Liver (tissue), 9 donors: ENCODE data around the gene ZNF213. TPM values are rescaled to one million over a fixed set of nuclear protein-coding genes. Genes with fewer than 3 reads are reported as not detected.

ENCODE experiments used
- DNase-seq: peaks from one replicate; pipeline ENCODE4 v3.0.0-alpha.2; 2017; ENCODE audit warnings: low spot score
- H3K27ac ChIP-seq, 2 donors: one replicate each; pipeline ENCODE4 v1.7.0; 2013; ENCODE audit warnings: inconsistent platforms in 2 of 2, low read length in 2 of 2, control low read depth in 1 of 2, low read depth in 1 of 2, mild to moderate bottlenecking in 1 of 2
- H3K27me3 ChIP-seq, 4 donors: one replicate each; pipeline versions ENCODE4 v1.6.1 to v1.7.0; 2013; ENCODE audit warnings: low read length in 3 of 4, inconsistent platforms in 1 of 4, mild to moderate bottlenecking in 1 of 4, moderate library complexity in 1 of 4; ENCODE audit not compliant: control insufficient read depth in 4 of 4, insufficient read depth in 4 of 4
- H3K36me3 ChIP-seq, 4 donors: one replicate each; pipeline versions ENCODE4 v1.6.1 to v1.7.0; 2013; ENCODE audit warnings: low read length in 3 of 4, mild to moderate bottlenecking in 3 of 4, low read depth in 1 of 4, moderate library complexity in 1 of 4; ENCODE audit not compliant: control insufficient read depth in 4 of 4, insufficient read depth in 3 of 4
- H3K4me1 ChIP-seq, 4 donors: one replicate each; pipeline versions ENCODE4 v1.6.1 to v1.7.0; 2013; ENCODE audit warnings: low read length in 3 of 4, mild to moderate bottlenecking in 3 of 4, moderate library complexity in 1 of 4; ENCODE audit not compliant: control insufficient read depth in 4 of 4, insufficient read depth in 4 of 4
- H3K4me3 ChIP-seq, 3 donors: one replicate each; pipeline versions ENCODE4 v1.6.1 to v1.7.0; 2013; ENCODE audit warnings: low read length in 3 of 3, control low read depth in 1 of 3, low read depth in 1 of 3, mild to moderate bottlenecking in 1 of 3
- H3K9ac ChIP-seq, 2 donors: one replicate each; pipeline ENCODE4 v1.7.0; 2013; ENCODE audit warnings: low read length in 2 of 2, mild to moderate bottlenecking in 2 of 2, moderate library complexity in 2 of 2, control low read depth in 1 of 2, low read depth in 1 of 2
- H3K9me3 ChIP-seq, 4 donors: one replicate each; pipeline versions ENCODE4 v1.6.1 to v1.7.0; 2013; ENCODE audit warnings: low read length in 3 of 4; ENCODE audit not compliant: control insufficient read depth in 4 of 4
- ATF3 ChIP-seq: IDR thresholded peaks from 2 replicates; pipeline ENCODE4 v1.6.1; 2016; ENCODE audit warnings: antibody characterized with exemption
- CTCF ChIP-seq: fragments of 150-350 bp; IDR thresholded peaks from 2 replicates; pipeline ENCODE4 v1.5.1; 2017; ENCODE audit warnings: improper control_type of control experiment, low read depth, low read length; ENCODE audit not compliant: missing input control
- EGR1 ChIP-seq, 2 donors: IDR thresholded peaks; 2 replicates each; pipeline ENCODE4 v1.6.1; 2016 to 2018; ENCODE audit warnings: antibody characterized with exemption in 2 of 2, low read depth in 2 of 2
- FOXA2 ChIP-seq: IDR thresholded peaks from 2 replicates; pipeline ENCODE4 v1.6.1; 2016; ENCODE audit warnings: antibody characterized with exemption
- GABPA ChIP-seq, 2 donors: IDR thresholded peaks in 1 of 2; conservative IDR thresholded peaks in 1 of 2; 2 replicates each; pipeline ENCODE4 v1.6.1; 2016; ENCODE audit warnings: antibody characterized with exemption in 2 of 2, mild to moderate bottlenecking in 1 of 2, moderate library complexity in 1 of 2
- HNF4A ChIP-seq, 2 donors: conservative IDR thresholded peaks; 2 replicates each; pipeline ENCODE4 v1.6.1; 2016; ENCODE audit warnings: antibody characterized with exemption in 2 of 2, mild to moderate bottlenecking in 2 of 2
- HNF4G ChIP-seq: IDR thresholded peaks from 2 replicates; pipeline ENCODE4 v1.6.1; 2016; ENCODE audit warnings: antibody characterized with exemption
- JUND ChIP-seq, 2 donors: IDR thresholded peaks; 2 replicates each; pipeline ENCODE4 v1.6.1; 2016; ENCODE audit warnings: antibody characterized with exemption in 2 of 2
- NR2F2 ChIP-seq: IDR thresholded peaks from 2 replicates; pipeline ENCODE4 v1.6.1; 2016; ENCODE audit warnings: antibody characterized with exemption
- RAD21 ChIP-seq, 2 donors: IDR thresholded peaks; 2 replicates each; pipeline ENCODE4 v1.6.1; 2016; ENCODE audit warnings: antibody characterized with exemption in 2 of 2, mild to moderate bottlenecking in 2 of 2
- REST ChIP-seq: IDR thresholded peaks from 2 replicates; pipeline ENCODE4 v1.6.1; 2016; ENCODE audit warnings: antibody characterized with exemption, mild to moderate bottlenecking
- RXRA ChIP-seq, 2 donors: IDR thresholded peaks; 2 replicates each; pipeline ENCODE4 v1.6.1; 2017 to 2018; ENCODE audit warnings: antibody characterized with exemption in 2 of 2, mild to moderate bottlenecking in 1 of 2
- TAF1 ChIP-seq: conservative IDR thresholded peaks from 2 replicates; pipeline ENCODE4 v1.6.1; 2016; ENCODE audit warnings: antibody characterized with exemption, mild to moderate bottlenecking
- YY1 ChIP-seq: IDR thresholded peaks from 2 replicates; pipeline ENCODE4 v1.6.1; 2016; ENCODE audit warnings: antibody characterized with exemption, mild to moderate bottlenecking
- ZBTB33 ChIP-seq: IDR thresholded peaks from 2 replicates; pipeline ENCODE4 v1.6.1; 2016; ENCODE audit warnings: antibody characterized with exemption
- WGBS: extraction: QIAGEN DNeasy Blood & Tissue Kit; methylation state at CpG from one replicate; pipeline ENCODE4 v1.1.7; 2013; 5-methylcytosine and 5-hydroxymethylcytosine counted together
- polyA plus RNA-seq, 2 donors: library from polyadenylated mRNA; stranded (reverse) in 1 of 2; unstranded in 1 of 2; fragments of 200-250 nt in 1 of 2; fragments of >200 nt in 1 of 2; fragmentation: Nextera tagmentation in 1 of 2; extraction: Ambion mirVana in 1 of 2; gene quantifications; one replicate each; pipeline versions ENCODE4 v1.2.1 to v1.2.3, GENCODE V29; 2013 to 2015
- total RNA-seq, 2 donors: library from RNA; depleted of rRNA; stranded (reverse); fragments of >200 nt; gene quantifications; one replicate each; pipeline ENCODE4 v1.2.3, GENCODE V29; 2014
- donor health status: healthy.
- donor health status: healthy.
- donor health status: healthy.
- donor health status: healthy.
- donor health status: healthy.

The ZNF213 gene
- total and polyA plus RNA-seq, 4 donors, result 0.56 to 4.5 (median 1.7) TPM

- Histone ChIP-seq H3K4me1 (peaks cover 0 to 9% (median 3%) of the 10 kb centered on the region in 4 donors), H3K4me3 (no peak overlapping the region), H3K9me3 (no peaks in the 10 kb centered on the region), H3K27ac (no peak overlapping the region), H3K9ac (no peak overlapping the region), H3K27me3 (peaks cover 0 to 34% (median 12%) of the 10 kb centered on the region in 4 donors), H3K36me3 (no peaks in the 10 kb centered on the region)
- WGBS, result 11% methylated on average over 24 of the region's 24 CpGs
- DNase-seq, result no peak
- TF ChIP-seq YY1 (no peak), HNF4A (conservative IDR thresholded peaks at IDR 0.05) (no peak), CTCF (no peak), RAD21 (IDR thresholded peaks at IDR 0.05) (no peak), REST (no peak), ZBTB33 (no peak), EGR1 (IDR thresholded peaks at IDR 0.05; ENCODE audit: low read depth in 2 of 2) (no peak), TAF1 (no peak), GABPA (IDR thresholded peaks at IDR 0.05 in 1 of 2, conservative IDR thresholded peaks at IDR 0.05 in 1 of 2) (no peak), JUND (IDR thresholded peaks at IDR 0.05) (no peak), ATF3 (no peak), FOXA2 (no peak), HNF4G (no peak), NR2F2 (no peak)
Observed at GRCh38 chr16:3173892-3174617, 39.2 kb downstream of the ZNF213 start.

GRCh38 chr16:3174618-3175148 lies 39.9 kb downstream of the ZNF213 start:
- H3K4me1 ChIP-seq, result peaks cover 0 to 9% (median 3%) of the 10 kb centered on the region in 4 donors

More at GRCh38 chr16:3174618-3175148, 39.9 kb downstream of the ZNF213 start:
- 24% methylated on average over 28 of the region's 28 CpGs for WGBS
- H3K27ac ChIP-seq, result no peak overlapping the region
- no peaks in the 10 kb centered on the region for H3K9me3 ChIP-seq
- no peaks in the 10 kb centered on the region for H3K36me3 ChIP-seq
- peaks cover 0 to 34% (median 14%) of the 10 kb centered on the region in 4 donors for H3K27me3 ChIP-seq
- H3K4me3 ChIP-seq, result no peak overlapping the region
- H3K9ac ChIP-seq, result no peak overlapping the region
- TF ChIP-seq NR2F2, result no peak
- TF ChIP-seq CTCF, result no peak
- TF ChIP-seq RXRA (IDR thresholded peaks at IDR 0.05), result no peak
- no peak for TF ChIP-seq HNF4G
- no peak for TF ChIP-seq EGR1 (IDR thresholded peaks at IDR 0.05; ENCODE audit: low read depth in 2 of 2)
- no peak for DNase-seq
